ENCODE data around the gene AKR7A3.
"Not testable (repeated sequence)": the region's sequence is repeated elsewhere in the genome, so short reads cannot be mapped to it uniquely, and the experiment has no call there.

Gene AKR7A3

GRCh38 chr1:19287436-19288185 lies 959 bp downstream of the AKR7A3 start:
- no peak for FAIRE-seq

GRCh38 chr1:19285807-19286206 lies 2.8 kb downstream of the AKR7A3 start:
- FAIRE-seq: not testable (repeated sequence)

- FAIRE-seq: not testable (repeated sequence)
Measured at GRCh38 chr1:19285366-19285765, 3.2 kb downstream of the AKR7A3 start.

GRCh38 chr1:19284881-19285280 lies 3.7 kb downstream of the AKR7A3 start:
- FAIRE-seq: no peak

DNA sequence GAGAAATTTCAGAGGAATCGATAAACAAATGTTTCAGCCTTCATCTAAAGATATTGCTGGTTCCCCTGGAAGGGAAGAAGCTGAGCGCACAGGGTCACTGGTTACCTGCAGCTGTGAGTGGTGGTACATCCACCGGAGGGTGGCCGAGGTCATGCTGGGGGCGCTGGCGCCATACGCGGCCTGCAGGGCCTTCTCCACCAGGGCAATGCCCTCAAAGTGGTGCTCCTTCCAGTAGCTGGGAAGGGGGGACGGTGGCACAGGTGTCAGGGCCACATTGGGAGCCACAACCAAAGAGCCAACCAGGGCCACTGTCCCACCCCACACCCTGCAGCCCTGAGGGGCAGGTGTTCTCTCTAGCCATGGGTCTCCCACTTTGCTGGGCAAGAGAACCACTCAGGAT lies 4.7 kb downstream of the AKR7A3 start:
- FAIRE-seq: no peak

DNA sequence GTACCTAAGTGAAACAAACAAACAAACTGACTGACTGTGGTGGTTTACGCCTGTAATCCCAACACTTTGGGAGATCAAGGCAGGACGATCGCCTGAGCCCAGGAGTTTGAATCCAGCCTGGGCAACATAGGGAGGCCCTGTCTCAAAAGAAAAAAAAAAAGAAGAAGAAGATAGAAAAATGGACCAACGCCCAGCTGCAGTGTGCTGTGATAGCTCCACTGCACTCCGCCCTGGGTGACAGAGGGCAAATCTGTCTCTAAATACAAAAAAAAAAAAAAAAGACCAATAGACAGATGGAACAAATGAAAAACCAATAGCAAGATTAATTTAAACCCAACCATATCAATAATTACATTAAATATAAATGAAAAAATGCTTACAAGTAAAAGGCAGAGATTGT lies 13.9 kb downstream of the AKR7A3 start:
- no peak for FAIRE-seq

- FAIRE-seq: not testable (repeated sequence)
Measured at GRCh38 chr1:19273844-19274531, 14.6 kb downstream of the AKR7A3 start.

DNA sequence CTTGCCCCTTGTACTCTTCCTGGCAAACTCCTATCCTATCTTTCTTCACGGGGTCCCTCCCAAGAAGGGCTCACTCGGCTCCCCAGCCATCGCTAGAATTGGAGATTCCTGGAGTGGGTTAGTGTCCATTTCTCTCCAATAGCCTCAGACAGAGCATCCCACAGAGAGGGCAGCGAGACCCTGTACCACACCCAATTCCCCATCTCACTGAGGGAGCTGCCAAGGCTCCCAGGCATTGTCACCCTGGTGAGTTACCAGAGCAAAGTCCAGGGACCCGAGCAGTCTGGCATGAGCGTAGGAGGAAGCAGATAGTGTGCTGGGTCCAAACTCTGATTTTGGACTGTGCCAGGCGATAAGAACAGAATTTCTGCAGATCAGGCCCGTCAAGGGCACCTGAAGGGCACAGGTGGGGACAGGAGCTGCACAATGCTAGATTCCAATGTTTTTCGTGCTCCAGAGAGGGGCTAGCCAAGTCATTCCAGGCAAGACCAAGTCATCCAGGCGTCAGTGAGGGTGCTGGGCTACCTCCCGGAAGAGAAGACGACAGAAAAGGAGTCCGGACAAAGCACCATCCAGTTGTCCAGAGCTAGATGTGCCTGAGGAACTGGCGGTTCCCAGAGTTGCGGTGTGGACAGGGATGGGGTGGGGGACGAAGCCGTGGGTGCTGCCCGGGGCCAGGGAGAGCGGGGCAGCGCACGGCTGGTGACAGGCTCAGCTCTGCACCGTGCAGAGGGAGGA lies 15.3 kb downstream of the AKR7A3 start:
- FAIRE-seq: no peak

DNA sequence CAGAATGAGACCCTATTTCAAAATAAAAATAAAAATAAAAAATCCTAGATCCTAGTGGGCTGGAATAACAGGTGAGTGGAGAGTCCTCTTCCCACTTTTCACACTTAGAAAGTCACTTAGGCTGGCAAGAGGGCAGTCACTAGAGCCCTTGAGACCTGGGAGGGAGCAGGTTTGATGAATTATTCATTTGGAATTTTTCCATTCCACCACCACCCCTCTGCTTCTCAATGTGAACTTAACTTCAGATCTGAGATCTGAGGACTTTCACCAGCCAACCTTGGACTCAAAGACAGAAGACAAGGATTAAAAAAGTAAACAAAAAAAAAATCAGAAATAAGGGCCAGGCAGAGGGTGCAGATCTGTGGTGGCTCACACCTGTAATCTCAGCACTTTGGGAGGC lies 16.5 kb downstream of the AKR7A3 start:
- no peak for FAIRE-seq

- FAIRE-seq: not testable (repeated sequence)
Measured at GRCh38 chr1:19270343-19270730, 18.2 kb downstream of the AKR7A3 start.

- not testable (repeated sequence) for FAIRE-seq
Measured at GRCh38 chr1:19269427-19270342, 18.9 kb downstream of the AKR7A3 start.

DNA sequence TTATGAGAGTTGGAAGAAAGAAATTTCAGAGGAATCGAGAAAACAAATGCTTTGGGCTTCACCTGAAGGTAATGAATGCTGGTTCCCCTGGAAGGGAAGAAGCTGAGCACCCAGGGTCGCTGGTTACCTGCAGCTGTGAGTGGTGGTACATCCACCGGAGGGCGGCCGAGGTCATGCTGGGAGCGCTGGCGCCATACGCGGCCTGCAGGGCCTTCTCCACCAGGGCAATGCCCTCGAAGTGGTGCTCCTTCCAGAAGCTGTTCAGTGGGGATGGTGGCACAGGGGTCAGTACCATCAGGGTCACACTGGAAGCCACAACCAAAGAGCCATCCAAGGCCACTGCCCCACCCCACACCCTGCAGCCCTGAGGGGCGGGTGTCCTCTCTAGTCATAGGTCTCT lies 20.1 kb downstream of the AKR7A3 start:
- no peak for FAIRE-seq

- FAIRE-seq: no peak
Measured at GRCh38 chr1:19262744-19263143, 25.8 kb downstream of the AKR7A3 start.

DNA sequence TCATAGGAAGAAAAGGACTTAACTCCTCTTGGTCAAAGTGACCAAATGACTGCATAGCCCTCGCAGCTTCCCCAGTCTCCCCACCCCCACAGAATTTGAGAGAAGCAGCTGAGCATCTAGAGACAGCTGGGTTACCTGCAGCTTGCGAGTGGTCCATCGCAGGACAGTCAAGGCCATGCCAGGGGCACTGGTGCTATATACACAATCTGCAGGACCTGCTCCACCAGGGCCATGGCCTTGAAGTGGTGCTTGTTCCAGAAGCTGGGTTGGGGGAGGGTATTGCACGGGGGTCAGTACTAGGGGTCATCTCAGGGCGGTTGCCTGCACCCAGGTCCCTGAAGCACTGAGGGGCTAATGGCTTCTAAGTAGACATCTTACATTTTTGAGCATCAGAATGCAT lies 26.5 kb downstream of the AKR7A3 start:
- FAIRE-seq: no peak

DNA sequence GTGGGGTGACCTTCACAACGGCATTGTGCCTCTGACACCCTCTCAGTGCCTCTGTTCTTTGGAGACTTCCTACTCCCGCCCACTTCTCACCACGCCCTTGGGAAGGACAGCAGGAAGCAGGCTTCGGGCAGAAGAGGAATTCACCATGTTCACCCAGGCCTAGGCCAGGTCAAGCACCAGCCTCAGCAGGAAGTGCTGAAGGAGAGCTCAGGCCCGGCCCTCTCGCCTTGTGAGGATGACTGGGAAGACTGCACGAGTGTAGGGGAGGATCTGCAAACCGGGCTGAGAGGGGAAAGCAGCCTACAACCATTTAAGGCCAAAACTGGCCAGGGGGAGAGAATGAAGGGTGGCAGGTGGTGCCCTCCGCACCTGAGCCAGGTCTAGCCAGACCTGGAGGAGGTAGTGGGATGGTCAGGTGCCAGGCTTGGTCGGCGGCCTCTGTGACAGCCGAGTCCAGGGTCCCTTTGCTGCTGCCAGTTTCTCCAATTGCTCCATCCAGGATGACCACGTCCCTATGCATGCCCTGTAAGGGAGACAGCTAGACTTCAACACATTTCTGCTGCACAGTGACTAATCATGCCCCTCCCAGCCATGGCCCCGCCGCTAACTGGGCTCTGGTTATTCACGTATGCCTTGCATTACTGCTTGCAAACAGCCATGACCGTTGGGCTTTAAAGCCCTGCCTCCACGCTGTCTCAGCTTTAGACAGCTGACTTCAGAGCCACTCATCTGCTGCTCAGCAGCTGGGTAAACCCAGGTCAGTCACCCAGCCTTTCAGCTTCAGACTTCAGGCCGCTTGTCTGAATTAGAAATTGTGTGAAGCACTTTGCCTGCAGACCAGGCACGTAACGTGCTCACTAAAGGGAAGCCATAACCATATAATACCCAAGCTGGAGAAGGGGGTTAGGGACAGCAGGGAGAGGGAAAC lies 28.1 kb downstream of the AKR7A3 start:
- FAIRE-seq: no peak

- no peak for FAIRE-seq
Measured at GRCh38 chr1:19258353-19258752, 30.2 kb downstream of the AKR7A3 start.

GRCh38 chr1:19257178-19257914 lies 31.2 kb downstream of the AKR7A3 start:
- no peak for FAIRE-seq

DNA sequence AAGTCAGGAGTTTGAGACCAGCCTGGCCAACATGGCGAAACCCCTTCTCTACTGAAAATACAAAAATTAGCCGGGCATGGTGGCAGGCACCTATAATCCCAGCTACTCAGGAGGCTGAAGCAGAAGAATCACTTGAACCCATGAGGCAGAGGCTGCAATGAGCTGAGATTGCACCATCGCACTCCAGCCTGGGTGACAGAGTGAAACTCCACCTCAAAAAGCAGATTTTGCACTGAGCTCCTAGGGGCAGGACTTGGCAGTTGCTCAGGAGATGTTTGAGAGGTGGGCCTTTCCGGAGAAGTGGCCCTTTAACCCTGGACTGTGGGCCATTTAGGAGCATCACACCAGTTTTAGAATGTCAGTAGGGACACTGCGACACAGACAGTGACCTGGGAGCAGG lies 32.3 kb downstream of the AKR7A3 start:
- FAIRE-seq: not testable (repeated sequence)

DNA sequence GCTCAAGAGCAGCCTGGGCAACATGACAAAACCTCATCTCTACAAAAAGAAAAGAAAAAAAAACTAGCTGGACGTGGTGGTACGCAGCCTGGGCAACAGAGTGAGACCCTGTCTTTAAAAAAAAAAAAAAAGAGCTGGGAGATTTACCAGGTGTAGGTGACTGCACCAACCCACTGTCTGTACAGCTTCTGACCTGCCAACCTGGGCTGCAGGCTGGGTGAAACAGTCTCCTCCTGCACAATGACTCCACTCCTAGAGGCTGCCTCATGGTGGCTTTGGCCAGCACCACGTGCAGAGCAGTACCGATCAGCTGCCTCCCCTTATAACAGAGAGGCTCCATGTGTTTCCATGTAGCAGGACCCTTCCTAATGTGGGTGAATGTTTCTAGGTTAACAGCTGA lies 33.3 kb downstream of the AKR7A3 start:
- FAIRE-seq: no peak

GRCh38 chr1:19254416-19254815 lies 34.2 kb downstream of the AKR7A3 start:
- FAIRE-seq: no peak

Data from G401.6 (cell line).